Measurements from ENCODE around the gene CDYL.

CDYL gene

DNA sequence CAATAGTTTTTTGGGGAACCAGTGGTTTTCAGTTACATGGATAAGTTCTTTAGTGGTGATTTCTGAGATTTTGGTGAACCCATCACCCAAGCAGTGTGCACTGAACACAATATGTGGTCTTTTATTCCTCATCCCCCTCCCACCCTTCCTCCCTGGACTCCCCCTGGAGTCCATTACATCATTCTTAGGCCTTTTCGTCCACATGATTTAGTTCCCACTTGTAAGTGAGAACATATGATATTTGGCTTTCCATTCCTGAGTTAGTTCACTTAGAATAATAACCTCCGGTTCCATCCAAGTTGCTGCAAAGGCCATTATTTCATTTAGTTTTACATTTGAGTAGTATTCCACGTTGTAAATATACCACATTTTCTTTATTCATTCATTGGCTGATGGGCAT, 199.3 kb downstream of the CDYL start:
- H3K27ac ChIP-seq = no peak overlapping the region
- TF ChIP-seq, protein P1, sequence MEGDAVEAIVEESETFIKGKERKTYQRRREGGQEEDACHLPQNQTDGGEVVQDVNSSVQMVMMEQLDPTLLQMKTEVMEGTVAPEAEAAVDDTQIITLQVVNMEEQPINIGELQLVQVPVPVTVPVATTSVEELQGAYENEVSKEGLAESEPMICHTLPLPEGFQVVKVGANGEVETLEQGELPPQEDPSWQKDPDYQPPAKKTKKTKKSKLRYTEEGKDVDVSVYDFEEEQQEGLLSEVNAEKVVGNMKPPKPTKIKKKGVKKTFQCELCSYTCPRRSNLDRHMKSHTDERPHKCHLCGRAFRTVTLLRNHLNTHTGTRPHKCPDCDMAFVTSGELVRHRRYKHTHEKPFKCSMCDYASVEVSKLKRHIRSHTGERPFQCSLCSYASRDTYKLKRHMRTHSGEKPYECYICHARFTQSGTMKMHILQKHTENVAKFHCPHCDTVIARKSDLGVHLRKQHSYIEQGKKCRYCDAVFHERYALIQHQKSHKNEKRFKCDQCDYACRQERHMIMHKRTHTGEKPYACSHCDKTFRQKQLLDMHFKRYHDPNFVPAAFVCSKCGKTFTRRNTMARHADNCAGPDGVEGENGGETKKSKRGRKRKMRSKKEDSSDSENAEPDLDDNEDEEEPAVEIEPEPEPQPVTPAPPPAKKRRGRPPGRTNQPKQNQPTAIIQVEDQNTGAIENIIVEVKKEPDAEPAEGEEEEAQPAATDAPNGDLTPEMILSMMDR (conservative IDR thresholded peaks at IDR 0.05) = no peak

DNA sequence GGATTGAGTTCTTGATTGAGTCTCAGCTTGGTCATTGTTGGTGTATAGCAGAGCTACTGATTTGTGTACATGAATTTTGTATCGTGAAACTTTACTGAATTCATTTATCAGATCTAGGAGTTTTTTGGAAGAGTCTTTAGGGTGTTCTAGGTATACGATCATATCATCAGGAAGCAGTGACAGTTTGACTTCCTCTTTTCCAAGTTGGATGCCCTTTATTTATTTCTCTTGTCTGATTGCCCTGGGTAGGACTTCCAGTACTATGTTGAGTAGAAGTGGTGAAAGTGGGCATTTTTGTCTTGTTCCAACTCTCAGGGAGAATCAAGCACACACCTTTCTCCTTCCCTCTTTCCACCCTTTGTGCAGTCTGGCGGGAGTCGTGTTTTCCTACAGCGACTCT, 201.3 kb downstream of the CDYL start:
- TF ChIP-seq, protein P1 (conservative IDR thresholded peaks at IDR 0.05) = no peak
- no peak overlapping the region for H3K27ac ChIP-seq

DNA sequence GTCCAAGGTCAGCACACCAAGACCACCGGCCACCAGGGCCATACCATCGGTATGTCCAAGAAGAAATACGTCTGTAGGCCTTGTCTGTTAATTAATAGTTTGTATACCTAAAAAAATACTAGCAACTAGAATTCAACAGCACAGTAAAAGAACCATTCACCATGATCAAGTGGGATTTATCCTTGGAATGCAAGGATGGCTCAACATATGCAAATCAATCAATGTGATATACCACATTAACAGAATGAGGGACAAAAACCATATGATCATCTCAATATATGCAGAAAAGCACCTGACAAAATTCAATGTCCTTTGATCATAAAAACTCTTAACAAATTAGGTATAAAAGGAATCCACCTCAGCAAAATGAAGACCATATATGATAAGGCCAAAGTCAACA, 203.2 kb downstream of the CDYL start:
- TF ChIP-seq, protein P1 (conservative IDR thresholded peaks at IDR 0.05) = no peak
- H3K27ac ChIP-seq = no peak overlapping the region

DNA sequence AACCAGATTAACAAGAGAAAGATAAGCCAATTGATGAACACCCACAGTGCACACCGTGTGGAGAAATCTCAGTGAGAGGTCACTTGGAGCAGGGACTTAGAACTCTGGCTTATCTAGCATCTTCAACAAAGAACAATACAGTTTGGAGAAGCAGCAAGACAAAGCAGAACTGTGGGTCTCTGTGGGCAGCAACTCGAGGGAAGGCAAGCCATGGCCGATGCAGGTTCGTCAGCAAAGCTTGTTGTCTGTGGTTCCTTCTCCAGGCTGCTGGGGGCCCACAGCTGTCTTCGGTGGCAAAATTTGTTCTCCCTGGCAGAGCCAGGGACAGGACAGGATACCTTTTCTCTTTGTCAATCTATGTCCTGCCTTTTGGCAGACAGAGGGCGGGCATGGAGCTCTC, 205.6 kb downstream of the CDYL start:
- no peak overlapping the region for H3K27ac ChIP-seq
- TF ChIP-seq, protein P1 (conservative IDR thresholded peaks at IDR 0.05) = 0 out of 2 replicates have a peak, but pooled peaks have one; percentile 6

DNA sequence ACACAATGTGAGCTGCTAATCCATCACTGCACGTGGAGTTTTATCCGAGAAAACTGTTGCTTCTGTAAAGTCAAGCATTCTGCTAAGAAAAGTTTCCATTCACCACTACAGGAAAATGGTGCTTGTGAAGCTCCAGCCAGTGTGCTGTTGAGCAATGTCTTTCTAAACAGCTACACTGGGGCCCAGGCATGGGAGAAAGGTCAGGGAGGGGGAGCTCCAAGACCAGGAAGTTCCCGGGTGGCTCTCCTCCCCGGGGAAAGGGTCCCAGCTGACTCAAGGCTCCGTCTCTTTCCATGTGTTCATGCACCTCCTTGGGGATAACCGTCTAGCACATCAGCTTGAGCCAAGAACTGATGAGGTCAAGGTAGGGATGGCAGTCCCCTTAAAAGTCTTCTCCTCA, 207.1 kb downstream of the CDYL start:
- no peak overlapping the region for H3K27ac ChIP-seq
- TF ChIP-seq, protein P1 (conservative IDR thresholded peaks at IDR 0.05) = no peak

DNA sequence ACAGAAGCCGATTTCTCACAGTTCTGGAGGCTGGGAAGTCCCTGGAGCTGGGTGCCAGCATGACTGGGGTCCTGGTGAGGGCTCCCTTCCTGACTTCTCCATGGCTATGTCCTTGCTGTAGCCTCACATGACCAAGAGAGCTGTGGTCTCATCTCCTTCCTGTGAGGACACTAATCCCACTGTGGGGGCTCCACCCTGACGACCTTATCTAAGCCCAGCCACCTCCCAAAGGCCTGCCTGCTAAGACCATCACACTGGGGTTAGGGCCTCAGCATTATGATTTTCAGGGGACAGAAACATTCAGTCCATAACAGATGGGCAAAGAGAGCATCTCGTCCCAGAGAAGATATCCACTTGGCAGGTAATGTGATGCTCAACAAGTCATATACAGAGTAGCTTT, 210.8 kb downstream of the CDYL start:
- TF ChIP-seq, protein P1 (conservative IDR thresholded peaks at IDR 0.05) = no peak
- no peak overlapping the region for H3K27ac ChIP-seq

DNA sequence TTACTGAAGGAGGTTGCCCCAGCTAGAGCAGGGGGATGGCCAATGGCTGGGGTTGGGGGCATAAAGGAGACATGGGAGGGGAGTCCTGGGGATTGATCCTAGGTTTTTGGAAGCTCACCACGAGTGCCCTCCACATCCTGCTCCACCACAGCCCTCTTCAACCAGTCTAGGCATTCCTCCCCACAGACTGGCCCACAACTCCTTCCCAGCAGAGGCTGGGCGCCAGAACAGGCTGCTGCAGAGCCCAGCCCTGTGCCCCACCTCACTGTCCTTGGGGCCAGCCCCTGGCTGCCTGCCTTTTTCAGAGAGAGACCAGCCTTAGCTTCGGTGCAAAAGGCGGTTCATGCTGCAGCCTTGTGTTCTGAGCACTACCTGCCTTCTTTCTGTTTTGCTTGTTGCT, 211.2 kb downstream of the CDYL start:
- TF ChIP-seq, protein P1 (conservative IDR thresholded peaks at IDR 0.05) = no peak
- H3K27ac ChIP-seq = no peak overlapping the region

DNA sequence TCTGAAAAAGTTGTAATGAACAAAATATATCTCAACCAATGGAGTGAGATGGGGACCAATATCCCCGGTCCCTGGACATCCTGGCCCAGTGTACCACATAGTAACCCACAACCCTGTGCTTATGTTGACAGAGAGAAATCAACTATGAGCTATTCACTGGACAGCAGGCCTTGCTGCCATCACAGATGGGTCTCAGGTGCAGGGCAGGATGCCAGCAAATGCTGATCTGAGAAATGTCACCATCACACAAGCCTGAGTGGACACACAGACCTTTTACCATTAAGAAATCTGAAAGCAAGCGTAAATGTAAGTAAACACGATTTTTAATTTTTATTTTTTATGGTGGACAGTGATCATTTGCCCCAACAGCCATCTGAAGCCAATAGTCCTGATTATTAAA, 218.5 kb downstream of the CDYL start:
- TF ChIP-seq, protein P1 (conservative IDR thresholded peaks at IDR 0.05) = no peak
- H3K27ac ChIP-seq = no peak overlapping the region
